ENCODE measurements around the gene TENT4B. TPM values are rescaled to one million over a fixed set of nuclear protein-coding genes. Genes with fewer than 3 reads are reported as not detected.

Gene TENT4B
- total RNA-seq, 2 experiments from 2014 or later: 5.8 to 8.8 TPM

DNA sequence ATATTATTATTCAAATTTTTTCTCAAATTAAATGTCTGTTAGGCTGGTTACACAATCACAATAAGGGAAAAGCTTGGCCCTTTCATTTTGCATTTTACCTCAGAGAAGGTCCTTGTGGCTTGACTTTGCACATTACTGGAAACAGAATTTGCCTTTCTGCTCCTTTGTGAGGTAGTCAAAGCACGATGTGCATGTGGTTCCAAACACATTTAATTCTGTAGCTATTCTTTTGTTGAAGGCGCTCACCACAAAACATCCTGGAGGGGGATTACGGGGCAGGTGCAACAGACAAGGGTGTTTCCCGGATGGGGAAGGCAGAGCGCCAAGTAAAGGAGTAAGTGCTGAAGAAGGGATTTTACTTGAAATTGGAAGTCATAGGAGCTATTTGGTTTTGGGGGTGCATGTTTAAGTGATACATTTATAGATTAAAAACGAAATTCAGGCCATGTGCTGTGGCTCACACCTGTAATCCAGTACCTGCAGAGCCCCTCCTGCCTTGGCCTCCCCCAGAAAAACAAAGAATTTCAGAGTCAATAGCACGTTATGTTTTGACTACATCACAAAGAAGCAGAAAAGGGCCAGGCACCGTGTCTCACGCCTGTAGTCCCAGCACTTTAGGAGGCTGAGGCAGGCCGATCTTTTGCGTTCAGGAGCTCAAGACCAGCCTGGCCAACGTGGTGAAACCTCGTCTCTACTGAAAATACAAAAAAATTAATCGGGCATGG is 31.2 kb upstream of the TENT4B start:
- BruUV-seq (replicated peaks): no TSS peak
- Histone ChIP-seq H3K36me3 (ENCODE audit: insufficient read depth, low read length) (no peaks in the 10 kb centered on the region), H2AFZ (ENCODE audit: low read length) (no peak overlapping the region), H3K27ac (ENCODE audit: low read depth, low read length, poor library complexity, severe bottlenecking) (no peak overlapping the region), H3K4me1 (ENCODE audit: insufficient read depth, low read length, poor library complexity, severe bottlenecking) (no peaks in the 10 kb centered on the region), H3K9me3 (ENCODE audit: low read length) (no peaks in the 10 kb centered on the region), H3K4me2 (ENCODE audit: low read length) (no peak overlapping the region), H3K9me2 (ENCODE audit: insufficient read depth, low read length) (no peaks in the 10 kb centered on the region), H4K20me1 (ENCODE audit: insufficient read depth, low read length) (no peaks in the 10 kb centered on the region), H3K4me3 (ENCODE audit: low read depth, low read length, poor library complexity, severe bottlenecking) (no peak overlapping the region), H3K79me2 (ENCODE audit: insufficient read depth, low read depth, low read length) (no peaks in the 10 kb centered on the region)
- ChIA-PET POLR2A (interaction anchor here (0.6 to 1.2 kb wide), 4 partner anchors 12 to 684 kb away, joined by 3 to 4 read pairs (median 4); no protein-coding TSS in a partner anchor), CTCF (ENCODE audit: unreplicated experiment) (no interaction called here)
- TF ChIP-seq, protein P1, sequence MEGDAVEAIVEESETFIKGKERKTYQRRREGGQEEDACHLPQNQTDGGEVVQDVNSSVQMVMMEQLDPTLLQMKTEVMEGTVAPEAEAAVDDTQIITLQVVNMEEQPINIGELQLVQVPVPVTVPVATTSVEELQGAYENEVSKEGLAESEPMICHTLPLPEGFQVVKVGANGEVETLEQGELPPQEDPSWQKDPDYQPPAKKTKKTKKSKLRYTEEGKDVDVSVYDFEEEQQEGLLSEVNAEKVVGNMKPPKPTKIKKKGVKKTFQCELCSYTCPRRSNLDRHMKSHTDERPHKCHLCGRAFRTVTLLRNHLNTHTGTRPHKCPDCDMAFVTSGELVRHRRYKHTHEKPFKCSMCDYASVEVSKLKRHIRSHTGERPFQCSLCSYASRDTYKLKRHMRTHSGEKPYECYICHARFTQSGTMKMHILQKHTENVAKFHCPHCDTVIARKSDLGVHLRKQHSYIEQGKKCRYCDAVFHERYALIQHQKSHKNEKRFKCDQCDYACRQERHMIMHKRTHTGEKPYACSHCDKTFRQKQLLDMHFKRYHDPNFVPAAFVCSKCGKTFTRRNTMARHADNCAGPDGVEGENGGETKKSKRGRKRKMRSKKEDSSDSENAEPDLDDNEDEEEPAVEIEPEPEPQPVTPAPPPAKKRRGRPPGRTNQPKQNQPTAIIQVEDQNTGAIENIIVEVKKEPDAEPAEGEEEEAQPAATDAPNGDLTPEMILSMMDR (conservative IDR thresholded peaks at IDR 0.05; ENCODE audit: low read length): no peak
- TF ChIP-seq EZH2phosphoT487 (IDR thresholded peaks at IDR 0.05; ENCODE audit: borderline replicate concordance, low read depth, low read length): no peak
- DNase-seq (ENCODE audit: low spot score): no peak
- intact Hi-C loops (cut with micrococcal nuclease; ENCODE audit: unreplicated experiment): no loop called here

DNA sequence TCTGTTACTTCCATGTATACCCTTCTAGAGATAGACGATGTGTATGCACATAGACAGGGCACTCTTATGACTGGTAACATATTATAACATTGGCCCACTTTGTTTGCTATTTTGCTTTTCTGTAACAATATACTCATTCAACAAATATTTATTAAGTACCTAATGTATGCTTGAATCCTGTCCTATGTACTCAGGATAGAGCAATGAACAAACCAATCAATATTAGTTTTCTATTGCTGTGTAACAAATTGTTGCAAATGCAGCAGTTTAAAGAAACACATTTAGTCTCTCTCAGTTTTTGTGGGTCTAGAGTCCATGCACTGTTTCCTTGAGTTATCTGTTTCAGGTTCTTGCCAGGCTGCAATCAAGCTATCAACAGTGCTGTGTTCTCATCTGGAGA is 29.7 kb upstream of the TENT4B start:
- intact Hi-C loops (cut with micrococcal nuclease; ENCODE audit: unreplicated experiment): no loop called here
- Histone ChIP-seq H3K36me3 (ENCODE audit: insufficient read depth, low read length) (no peaks in the 10 kb centered on the region), H3K4me1 (ENCODE audit: insufficient read depth, low read length, poor library complexity, severe bottlenecking) (no peaks in the 10 kb centered on the region), H3K9me3 (ENCODE audit: low read length) (no peaks in the 10 kb centered on the region), H3K79me2 (ENCODE audit: insufficient read depth, low read depth, low read length) (no peaks in the 10 kb centered on the region), H3K4me2 (ENCODE audit: low read length) (no peak overlapping the region), H4K20me1 (ENCODE audit: insufficient read depth, low read length) (no peaks in the 10 kb centered on the region), H2AFZ (ENCODE audit: low read length) (no peak overlapping the region), H3K4me3 (ENCODE audit: low read depth, low read length, poor library complexity, severe bottlenecking) (no peak overlapping the region), H3K27ac (ENCODE audit: low read depth, low read length, poor library complexity, severe bottlenecking) (no peak overlapping the region), H3K9me2 (ENCODE audit: insufficient read depth, low read length) (no peaks in the 10 kb centered on the region)
- DNase-seq (ENCODE audit: low spot score): no peak
- TF ChIP-seq, protein P1 (conservative IDR thresholded peaks at IDR 0.05; ENCODE audit: low read length): no peak
- TF ChIP-seq EZH2phosphoT487 (IDR thresholded peaks at IDR 0.05; ENCODE audit: borderline replicate concordance, low read depth, low read length): no peak
- POLR2A ChIA-PET: no interaction called here
- CTCF ChIA-PET (ENCODE audit: unreplicated experiment): no interaction called here
- BruUV-seq (replicated peaks): no TSS peak

- no peak overlapping the region for H3K4me3 ChIP-seq (ENCODE audit: low read depth, low read length, poor library complexity, severe bottlenecking)
- DNase-seq (ENCODE audit: low spot score): no peak
- H3K79me2 ChIP-seq (ENCODE audit: insufficient read depth, low read depth, low read length): no peaks in the 10 kb centered on the region
- POLR2A ChIA-PET: no interaction called here
- no peaks in the 10 kb centered on the region for H3K36me3 ChIP-seq (ENCODE audit: insufficient read depth, low read length)
- H3K9me3 ChIP-seq (ENCODE audit: low read length): no peaks in the 10 kb centered on the region
- intact Hi-C loops (cut with micrococcal nuclease; ENCODE audit: unreplicated experiment): no loop called here
- TF ChIP-seq, protein P1 (conservative IDR thresholded peaks at IDR 0.05; ENCODE audit: low read length): no peak
- TF ChIP-seq EZH2phosphoT487 (IDR thresholded peaks at IDR 0.05; ENCODE audit: borderline replicate concordance, low read depth, low read length): no peak
- H2AFZ ChIP-seq (ENCODE audit: low read length): no peak overlapping the region
- CTCF ChIA-PET (ENCODE audit: unreplicated experiment): no interaction called here
- no peak overlapping the region for H3K27ac ChIP-seq (ENCODE audit: low read depth, low read length, poor library complexity, severe bottlenecking)
- H4K20me1 ChIP-seq (ENCODE audit: insufficient read depth, low read length): no peaks in the 10 kb centered on the region
- no TSS peak for BruUV-seq (replicated peaks)
- no peaks in the 10 kb centered on the region for H3K9me2 ChIP-seq (ENCODE audit: insufficient read depth, low read length)
- H3K4me1 ChIP-seq (ENCODE audit: insufficient read depth, low read length, poor library complexity, severe bottlenecking): no peaks in the 10 kb centered on the region
- H3K4me2 ChIP-seq (ENCODE audit: low read length): no peak overlapping the region
These were observed 28.3 kb upstream of the TENT4B start for GRCh38 chr16:50124769-50125168.
